A172 (cell line): ENCODE measurements around the gene RFTN2. TPM values are rescaled to one million over a fixed set of nuclear protein-coding genes. Genes with fewer than 3 reads are reported as not detected.
A peak's percentile ranks its signal among the peaks of the same experiment; 100 is the strongest.
"Not testable (repeated sequence)": the region's sequence is repeated elsewhere in the genome, so short reads cannot be mapped to it uniquely, and the experiment has no call there.

ENCODE experiments used
- DNase-seq: peaks from one replicate; pipeline ENCODE4 v3.0.0-alpha.2; 2015; ENCODE audit warnings: low spot score
- total RNA-seq: library from RNA; depleted of rRNA; stranded (reverse); fragments of >200 nt; shearing (Covaris generic); gene quantifications from 2 replicates; pipeline ENCODE4 v1.2.3, GENCODE V29; 2014

Gene RFTN2
- total RNA-seq, 1 experiment from 2014 or later: not detected

DNA sequence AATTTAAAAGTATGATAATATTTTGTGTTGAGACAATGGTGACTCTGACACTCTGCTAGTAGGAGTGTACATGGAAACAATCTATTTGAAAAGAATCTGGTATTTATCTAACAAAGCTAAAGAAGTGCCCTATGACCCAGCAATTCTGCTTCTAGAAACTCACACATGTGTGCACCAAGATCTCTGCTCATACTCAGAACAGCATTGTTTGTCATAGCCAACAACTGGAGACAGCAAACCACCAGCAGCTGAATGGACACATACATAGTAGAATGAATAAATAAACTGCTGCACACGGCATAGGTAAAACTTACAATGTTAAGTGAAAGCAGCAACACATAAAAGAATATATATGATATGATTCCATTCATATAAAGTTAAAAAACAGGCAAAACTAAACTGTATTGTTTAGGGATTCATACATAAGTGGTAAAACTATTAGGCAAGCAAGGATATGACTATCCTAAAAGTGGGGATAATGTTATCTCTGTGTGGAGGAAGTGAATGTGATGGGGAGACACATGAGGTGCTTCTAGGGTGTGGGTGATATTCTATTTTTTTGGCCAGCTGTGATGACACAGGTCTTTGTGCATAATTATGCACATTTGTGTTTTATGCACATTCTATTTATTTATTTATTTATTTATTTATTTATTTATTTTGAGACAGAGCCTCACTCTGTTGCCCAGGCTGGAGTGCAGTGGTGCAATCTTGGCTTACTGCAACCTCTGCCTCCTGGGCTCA lies 71.1 kb downstream of the RFTN2 start:
- DNase-seq: no peak

DNA sequence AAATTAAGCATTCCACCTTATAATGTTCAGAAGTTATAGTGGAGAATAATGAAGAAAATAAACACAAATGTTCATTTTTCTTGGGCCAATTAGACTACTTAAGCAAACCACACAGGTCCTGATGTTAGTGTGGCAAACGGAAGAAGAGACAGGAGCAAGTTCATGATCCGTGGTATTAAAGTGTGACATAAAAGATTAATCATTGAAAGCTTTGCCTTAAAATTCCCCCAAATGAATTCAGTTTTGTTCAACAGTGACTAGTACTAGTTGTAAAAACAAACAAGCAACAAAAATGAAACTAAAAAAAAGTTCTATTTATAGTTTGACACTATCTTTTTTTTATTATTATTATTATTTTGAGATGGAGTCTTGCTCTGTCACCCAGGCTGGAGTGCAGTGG lies 73.7 kb downstream of the RFTN2 start:
- DNase-seq: no peak

DNA sequence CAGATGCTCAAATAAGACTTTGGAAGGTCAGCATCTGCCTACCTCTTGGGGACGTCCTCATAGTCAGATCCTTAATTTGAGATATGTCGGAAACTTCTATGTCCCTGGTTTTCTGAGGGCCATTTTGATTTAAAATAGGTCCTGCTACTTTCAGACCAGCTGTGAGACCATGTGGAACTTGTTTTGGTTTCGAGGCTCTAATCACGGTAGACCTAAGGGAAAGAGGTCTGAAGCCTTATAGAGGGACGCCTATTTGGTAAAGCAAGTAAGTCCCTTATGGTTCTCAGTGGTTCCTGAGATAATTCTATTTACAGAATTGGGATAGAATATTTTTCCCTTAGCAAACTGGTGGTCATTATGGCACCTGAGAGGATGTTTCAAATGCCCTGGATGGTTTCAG lies 75.1 kb downstream of the RFTN2 start:
- no peak for DNase-seq

DNA sequence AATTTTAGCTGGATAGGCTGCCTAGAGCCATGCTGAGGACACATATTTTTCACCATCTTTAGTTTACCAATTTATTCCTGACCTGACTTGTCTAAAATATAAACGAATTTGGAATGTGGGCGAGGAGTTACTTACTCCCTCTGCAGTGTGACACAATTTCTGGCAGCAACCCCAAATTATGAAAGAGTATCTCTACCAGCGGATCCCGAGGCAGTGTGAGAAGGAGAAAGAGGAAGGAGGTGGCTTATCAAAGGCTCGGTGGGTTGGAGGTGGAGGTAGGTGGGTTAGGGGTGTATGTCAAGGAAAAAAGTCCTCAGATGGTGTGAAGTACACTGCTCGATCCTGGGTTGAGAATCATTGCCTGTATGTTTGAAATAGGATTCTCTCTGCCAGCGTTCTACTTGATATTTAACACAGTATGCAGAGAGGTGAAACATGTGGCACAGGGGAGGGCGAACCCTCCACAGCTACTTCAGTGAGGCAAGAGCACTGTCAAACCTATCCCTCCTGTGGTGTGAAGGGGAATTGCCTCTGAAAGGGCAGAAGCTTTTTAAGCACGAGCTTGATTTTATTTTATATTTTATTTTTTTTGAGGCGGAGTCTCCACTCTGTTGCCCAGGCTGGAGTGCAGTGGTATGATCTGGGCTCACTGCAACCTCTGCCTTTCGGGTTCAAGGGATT lies 76.0 kb downstream of the RFTN2 start:
- DNase-seq: peak; percentile 13

DNA sequence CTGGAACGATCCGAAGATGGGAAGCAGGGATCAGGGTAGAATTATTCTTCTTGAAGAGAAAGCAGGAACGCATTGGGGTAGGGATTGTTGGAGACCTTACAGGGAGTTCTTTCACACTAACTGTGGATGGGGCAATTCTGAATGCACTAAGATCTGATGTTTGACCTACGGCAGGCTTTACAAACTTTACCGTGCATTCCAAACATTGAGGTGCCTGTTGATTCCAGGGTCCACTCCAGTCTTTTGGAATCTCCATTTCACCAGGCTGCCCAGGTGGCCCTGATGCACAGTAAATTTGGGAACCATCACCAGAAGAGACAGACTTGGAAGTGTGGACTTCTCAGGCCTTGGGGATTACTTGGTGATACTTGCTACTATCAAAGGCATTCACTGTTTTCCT lies 76.9 kb downstream of the RFTN2 start:
- DNase-seq: no peak

DNA sequence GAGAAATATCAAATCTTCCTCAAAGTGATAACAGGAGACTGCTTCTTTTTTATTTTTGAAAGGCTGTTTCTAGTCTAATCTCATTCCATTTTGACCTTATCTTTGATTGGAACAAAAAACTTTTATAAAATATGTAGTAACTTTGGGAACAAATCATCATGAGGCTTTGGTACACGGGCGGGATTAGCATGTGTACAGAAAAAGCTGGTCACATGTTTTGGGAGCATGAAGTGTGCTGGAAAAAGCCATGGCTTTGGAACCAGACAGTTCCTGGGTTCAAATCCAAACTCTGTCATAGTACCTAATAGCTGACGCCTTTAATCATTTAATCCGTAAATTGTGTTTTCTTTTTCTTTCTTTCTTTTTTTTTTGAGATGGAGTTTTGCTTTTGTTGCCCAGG lies 78.2 kb downstream of the RFTN2 start:
- no peak for DNase-seq

DNA sequence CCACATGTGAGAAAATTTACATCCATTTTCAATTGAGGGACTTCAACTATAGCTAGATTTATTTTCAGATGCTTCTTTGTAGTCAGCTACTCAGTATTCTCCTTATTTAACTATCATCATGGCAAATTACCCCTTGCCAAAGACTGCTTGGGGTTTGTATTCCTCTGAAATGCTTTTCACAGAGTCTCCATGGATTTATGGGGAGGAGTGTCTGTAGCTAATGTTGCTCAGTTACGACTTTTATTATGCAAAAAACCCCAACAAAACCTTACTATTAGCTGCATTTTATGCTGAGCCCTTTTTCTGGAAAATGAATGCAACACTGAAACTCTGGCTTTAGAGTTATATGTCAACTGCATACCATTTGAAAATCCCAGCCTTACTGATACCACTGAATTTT lies 78.6 kb downstream of the RFTN2 start:
- DNase-seq: no peak

DNA sequence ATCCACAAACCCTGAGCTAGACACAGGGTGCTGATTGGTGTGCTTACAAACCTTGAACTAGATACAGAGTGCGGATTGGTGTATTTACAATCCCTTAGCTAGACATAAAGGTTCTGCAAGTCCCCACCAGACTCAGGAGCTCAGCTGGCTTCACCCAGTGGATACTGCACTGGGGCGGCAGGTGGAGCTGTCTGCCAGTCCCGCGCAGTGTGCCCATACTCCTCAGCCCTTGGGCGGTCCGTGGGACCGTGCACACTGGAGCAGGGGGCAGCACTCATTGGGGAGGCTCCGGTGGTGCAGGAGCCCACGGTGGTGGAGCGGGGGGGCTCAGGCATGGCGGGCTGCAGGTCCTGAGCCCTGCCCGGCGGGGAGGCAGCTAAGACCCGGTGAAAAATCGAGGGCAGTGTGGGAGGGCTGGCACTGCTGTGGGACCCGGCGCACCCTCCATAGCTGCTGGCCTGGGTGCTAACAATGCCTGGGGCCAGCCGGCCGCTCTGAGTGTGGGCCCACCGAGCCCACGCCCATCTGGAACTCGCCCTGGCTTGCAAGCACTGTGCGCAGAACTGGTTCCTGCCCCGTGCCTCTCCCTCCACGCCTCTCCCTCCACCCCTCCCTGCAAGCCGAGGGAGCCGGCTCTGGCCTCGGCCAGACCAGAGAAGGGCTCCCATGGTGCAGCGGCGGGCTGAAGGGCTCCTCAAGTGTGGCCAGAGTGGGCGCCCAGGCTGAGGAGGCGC lies 83.9 kb downstream of the RFTN2 start:
- no peak for DNase-seq

DNA sequence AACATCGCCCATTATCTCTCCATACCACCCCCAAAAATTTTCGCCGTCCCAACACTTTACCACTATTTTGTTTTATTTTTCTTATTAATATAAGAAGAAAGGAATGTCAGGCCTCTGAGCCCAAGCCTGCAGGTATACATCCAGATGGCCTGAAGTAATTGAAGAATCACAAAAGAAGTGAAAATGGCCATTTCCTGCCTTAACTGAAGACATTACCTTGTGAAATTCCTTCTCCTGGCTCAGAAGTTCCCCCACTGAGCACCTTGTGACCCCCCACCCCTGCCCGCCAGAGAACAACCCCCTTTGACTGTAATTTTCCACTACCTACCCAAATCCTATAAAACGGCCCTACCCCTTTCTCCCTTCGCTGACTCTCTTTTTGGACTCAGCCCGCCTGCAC lies 88.1 kb downstream of the RFTN2 start:
- not testable (repeated sequence) for DNase-seq

DNA sequence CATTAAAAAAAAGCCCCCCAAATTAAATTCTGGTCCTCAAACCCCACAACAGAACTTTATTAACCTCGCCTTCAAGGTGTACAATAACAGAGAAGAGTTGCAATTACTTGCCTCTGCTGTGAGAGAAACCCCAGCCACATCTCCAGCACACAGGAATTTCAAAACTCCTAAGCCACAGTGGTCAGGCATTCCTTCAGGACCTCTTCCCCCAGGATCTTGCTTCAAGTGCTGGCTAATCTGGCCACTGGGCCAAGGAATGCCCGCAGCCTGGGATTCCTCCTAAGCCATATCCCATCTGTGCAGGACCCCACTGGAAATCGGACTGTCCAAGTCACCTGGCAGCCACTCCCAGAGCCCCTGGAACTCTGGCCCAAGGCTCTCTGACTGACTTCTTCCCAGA lies 95.2 kb downstream of the RFTN2 start:
- DNase-seq: not testable (repeated sequence)

DNA sequence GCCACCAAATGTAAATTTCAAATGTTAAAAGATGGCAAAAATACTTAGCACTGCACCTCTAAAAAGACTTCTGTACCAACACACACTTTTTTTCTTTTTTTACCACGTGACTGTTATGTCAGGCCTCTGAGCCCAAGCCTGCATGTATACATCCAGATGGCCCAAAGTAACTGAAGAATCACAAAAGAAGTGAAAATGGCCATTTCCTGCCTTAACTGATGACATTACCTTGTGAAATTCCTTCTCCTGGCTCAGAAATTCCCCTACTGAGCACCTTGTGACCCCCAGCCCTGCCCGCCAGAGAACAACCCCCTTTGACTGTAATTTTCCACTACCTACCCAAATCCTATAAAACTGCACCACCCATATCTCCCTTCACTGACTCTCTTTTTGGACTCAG lies 97.1 kb downstream of the RFTN2 start:
- not testable (repeated sequence) for DNase-seq

DNA sequence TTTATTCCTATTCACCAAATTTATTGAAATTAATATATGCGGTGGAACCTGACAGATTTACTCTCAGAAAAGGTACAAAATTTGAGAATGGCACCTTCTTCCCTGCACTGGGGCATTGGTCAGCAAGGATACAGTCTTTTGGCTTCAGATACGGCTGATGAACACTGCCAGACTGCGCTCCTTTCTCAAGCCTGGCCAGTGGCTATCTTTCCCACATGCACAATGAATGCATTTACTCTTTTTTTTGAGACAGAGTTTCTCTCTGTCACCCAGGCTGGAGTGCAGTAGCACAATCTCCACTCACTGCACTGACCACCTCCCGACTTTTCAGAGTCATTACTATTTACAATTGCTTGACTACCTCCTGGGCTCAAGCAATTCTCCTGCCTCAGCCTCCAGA lies 97.9 kb downstream of the RFTN2 start:
- no peak for DNase-seq

DNA sequence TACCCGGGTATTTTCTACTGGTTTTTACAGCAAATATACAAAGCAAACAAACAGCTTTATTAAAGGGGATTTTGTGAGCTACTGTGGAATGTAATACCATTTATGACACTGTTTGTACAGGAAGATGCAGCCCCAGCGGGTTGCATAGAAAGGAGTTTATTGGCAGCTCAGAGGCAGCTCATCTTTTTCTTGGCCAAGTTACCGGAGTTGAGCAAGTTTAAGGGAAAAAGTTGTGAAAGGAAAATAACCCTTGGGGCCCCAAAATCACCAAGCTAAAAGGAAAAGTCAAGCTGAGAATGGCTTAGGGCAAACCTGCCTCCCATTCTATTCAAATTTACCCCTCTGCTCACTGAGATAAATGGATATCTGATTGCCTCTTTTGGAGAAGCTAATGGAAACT lies 98.8 kb downstream of the RFTN2 start:
- DNase-seq: no peak

DNA sequence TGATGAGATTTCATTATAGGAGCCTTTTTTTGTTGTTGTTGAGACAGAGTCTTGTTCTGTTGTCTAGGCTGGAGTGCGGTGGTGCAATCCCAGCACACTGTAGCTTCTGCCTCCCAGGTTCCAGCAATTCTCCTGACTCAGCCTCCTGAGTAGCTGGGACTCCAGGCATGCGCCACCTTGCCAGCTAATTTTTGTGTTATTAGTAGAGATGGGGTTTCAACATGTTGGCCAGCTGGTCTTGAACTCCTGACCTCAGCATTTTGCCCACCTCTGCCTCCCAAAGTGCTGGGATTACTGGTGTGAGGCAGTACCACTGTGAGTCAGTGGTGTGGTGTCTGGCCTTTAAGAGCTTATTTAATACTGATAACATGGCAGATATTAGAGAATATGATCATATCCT lies 99.4 kb downstream of the RFTN2 start:
- no peak for DNase-seq

DNA sequence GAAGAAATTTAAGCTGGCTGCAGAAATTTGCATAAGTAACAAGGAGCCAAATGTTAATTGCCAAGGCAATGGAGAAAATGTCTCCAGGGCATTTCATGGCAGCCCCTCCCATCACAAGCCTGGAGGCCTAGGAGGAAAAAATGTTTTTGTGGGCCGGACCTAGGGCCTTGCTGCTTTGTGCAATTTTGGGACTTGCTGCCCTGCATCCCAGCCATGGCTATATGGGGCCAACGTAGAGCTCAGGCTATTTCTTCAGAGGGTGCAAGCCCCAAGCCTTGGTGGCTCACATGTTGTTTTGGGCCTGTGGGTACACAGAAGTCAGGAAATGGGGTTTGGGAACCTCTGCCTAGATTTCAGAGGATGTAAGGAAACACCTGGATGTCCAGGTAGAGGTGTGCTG lies 101.8 kb downstream of the RFTN2 start:
- no peak for DNase-seq

DNA sequence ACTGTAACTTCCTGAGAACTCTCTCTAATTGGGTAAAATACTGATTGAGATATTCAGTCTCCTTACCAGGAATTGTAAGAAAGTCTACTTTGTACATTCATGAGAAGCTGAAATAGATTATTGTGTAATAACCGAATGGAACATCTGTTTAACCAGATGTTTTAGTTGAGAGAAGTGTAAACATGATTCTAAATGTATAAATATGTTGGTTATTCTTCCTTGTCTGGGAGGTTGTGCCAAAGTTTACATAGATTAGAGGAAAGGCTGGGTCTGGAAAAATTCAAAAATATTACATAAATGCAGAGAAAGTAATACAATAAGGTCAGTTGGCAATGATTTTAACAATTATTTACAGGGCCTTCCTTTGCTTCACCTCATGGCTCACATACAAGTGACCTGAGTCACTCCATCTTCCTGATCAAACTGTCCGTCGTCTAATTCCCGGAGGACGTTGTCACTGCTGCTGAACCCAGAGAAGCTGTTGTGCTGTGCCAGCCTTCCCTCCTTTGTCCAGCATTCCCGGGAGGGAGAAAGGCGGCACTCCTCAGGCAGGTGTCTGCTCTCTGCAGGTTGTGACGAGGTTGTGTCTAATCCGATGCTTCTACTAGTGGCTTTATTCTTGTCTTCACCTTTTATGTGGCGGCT lies 103.6 kb downstream of the RFTN2 start:
- DNase-seq: no peak

DNA sequence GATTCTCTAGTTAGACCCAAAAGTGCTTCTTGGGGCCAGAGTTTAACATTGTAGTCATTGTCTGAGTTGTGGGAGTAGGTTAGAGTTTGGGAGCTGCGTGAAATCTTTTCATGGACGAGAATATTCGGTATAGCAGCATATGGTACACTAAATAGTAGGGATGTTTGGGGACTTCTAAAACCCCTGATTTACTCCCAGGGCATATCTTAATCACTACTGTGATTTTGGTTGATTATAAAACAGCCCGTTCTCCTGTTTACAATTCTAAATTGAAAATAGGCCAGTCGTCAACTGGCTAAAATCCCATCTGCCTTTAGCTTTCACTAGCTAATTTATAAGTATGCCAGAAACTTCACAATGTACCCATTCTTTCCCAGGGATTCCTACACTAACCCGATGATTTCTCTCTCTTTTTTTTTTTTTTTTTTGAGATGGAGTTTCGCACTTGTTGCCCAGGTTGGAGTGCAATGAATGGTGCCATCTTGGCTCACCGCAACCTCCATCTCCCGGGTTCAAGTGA lies 115.2 kb downstream of the RFTN2 start:
- DNase-seq: no peak

DNA sequence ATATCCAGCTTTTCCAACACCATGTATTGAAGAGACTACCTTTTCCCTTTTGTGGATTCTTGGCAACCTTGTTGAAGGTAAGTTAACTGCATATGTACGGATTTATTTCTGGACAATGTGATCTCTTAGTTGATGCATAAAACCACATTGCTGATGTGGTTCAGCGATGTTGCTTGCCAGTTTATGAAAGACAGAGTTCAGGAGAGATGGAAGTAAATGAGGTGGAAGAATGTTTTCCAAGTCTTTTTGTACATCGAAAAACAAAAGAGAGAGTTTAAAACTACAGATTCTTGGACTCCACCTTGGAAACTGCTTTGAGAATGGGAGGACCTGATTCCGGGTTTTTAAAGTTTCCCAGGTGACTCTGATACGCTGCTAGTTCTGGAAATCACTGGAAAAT lies 115.7 kb downstream of the RFTN2 start:
- no peak for DNase-seq

DNA sequence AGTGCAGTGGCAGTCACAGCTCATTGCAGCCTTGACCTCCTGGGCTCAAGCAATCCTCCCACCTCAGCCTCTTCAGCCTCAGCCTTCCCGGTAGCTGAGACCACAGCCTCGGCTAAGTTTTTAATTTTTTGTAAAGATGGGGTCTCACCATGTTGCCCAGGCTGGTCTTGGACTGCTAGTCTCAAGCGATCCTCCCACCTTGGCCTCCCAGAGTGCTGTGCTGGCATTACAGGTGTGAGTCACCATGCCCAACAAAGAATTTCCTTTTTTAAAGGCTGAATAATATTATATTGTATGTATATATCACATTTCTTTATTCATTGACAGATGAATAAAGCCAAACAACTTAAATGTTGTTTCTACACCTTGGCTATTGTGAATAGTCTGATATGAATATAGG lies 117.0 kb downstream of the RFTN2 start:
- no peak for DNase-seq

DNA sequence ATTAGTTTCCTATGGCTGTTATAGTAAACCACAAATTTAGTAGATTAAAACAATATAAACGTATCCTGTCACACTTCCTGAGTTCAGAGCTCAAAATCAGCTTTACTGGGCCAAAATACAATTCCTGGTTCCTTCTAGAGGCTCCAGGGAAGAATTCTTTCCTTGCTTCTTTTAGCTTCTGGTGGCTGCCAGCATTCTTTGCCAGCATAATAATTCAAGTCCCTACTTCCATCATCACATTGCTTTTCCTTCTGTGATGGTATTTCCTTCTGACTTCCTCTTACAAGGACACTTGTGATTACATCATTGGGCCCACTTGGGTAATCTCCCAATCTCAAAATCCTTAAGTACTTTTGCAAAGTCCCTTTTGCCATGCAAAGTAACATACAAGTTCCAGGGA lies 118.9 kb downstream of the RFTN2 start:
- no peak for DNase-seq

DNA sequence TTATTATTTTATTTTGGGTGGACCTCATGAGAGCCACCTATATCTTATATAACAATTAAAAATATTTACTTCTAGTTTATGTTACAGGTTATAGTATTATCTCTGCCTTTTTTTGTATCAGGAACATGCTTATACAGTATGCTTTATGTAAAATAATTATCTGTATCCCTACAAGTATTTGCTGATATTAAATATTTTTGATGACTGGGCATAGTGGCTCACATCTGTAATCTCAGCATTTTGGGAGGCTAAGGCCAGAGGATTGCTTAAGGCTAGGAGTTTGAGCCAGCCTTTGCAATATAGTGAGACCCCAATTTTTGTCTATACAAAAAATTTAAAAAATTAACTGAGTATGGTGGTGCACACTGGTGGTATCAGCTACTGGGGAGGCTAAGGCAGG lies 119.9 kb downstream of the RFTN2 start:
- DNase-seq: no peak

DNA sequence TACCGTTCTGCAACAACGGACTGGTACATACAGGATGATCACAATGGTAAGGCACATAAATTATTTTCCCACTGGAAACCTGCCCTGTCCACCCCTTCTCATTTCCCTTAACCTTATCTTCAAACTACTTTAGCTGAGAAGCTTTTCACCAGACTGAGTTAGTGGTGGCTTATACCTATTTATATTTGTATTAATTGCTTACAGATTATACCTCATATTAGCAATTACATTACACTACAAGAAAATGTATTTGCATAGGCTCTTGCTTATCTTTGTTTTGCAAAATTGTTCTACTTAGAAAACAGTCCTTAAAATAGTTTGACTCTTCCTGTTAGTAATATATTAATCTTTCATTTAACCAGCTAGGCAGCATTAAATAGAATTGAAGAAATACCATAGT lies 124.1 kb downstream of the RFTN2 start:
- not testable (repeated sequence) for DNase-seq
